Liver (tissue), 9 donors: Measurements from ENCODE around the gene FRMPD4. TPM values are rescaled to one million over a fixed set of nuclear protein-coding genes. Genes with fewer than 3 reads are reported as not detected.

Experiments used
- DNase-seq: peaks from one replicate; pipeline ENCODE4 v3.0.0-alpha.2; 2017; ENCODE audit warnings: low spot score
- H3K27ac ChIP-seq, 2 donors: one replicate each; pipeline ENCODE4 v1.7.0; 2013; ENCODE audit warnings: inconsistent platforms in 2 of 2, low read length in 2 of 2, control low read depth in 1 of 2, low read depth in 1 of 2, mild to moderate bottlenecking in 1 of 2
- H3K27me3 ChIP-seq, 4 donors: one replicate each; pipeline versions ENCODE4 v1.6.1 to v1.7.0; 2013; ENCODE audit warnings: low read length in 3 of 4, inconsistent platforms in 1 of 4, mild to moderate bottlenecking in 1 of 4, moderate library complexity in 1 of 4; ENCODE audit not compliant: control insufficient read depth in 4 of 4, insufficient read depth in 4 of 4
- H3K36me3 ChIP-seq, 4 donors: one replicate each; pipeline versions ENCODE4 v1.6.1 to v1.7.0; 2013; ENCODE audit warnings: low read length in 3 of 4, mild to moderate bottlenecking in 3 of 4, low read depth in 1 of 4, moderate library complexity in 1 of 4; ENCODE audit not compliant: control insufficient read depth in 4 of 4, insufficient read depth in 3 of 4
- H3K4me1 ChIP-seq, 4 donors: one replicate each; pipeline versions ENCODE4 v1.6.1 to v1.7.0; 2013; ENCODE audit warnings: low read length in 3 of 4, mild to moderate bottlenecking in 3 of 4, moderate library complexity in 1 of 4; ENCODE audit not compliant: control insufficient read depth in 4 of 4, insufficient read depth in 4 of 4
- H3K4me3 ChIP-seq, 3 donors: one replicate each; pipeline versions ENCODE4 v1.6.1 to v1.7.0; 2013; ENCODE audit warnings: low read length in 3 of 3, control low read depth in 1 of 3, low read depth in 1 of 3, mild to moderate bottlenecking in 1 of 3
- H3K9ac ChIP-seq, 2 donors: one replicate each; pipeline ENCODE4 v1.7.0; 2013; ENCODE audit warnings: low read length in 2 of 2, mild to moderate bottlenecking in 2 of 2, moderate library complexity in 2 of 2, control low read depth in 1 of 2, low read depth in 1 of 2
- H3K9me3 ChIP-seq, 4 donors: one replicate each; pipeline versions ENCODE4 v1.6.1 to v1.7.0; 2013; ENCODE audit warnings: low read length in 3 of 4; ENCODE audit not compliant: control insufficient read depth in 4 of 4
- ATF3 ChIP-seq: IDR thresholded peaks from 2 replicates; pipeline ENCODE4 v1.6.1; 2016; ENCODE audit warnings: antibody characterized with exemption
- CTCF ChIP-seq: fragments of 150-350 bp; IDR thresholded peaks from 2 replicates; pipeline ENCODE4 v1.5.1; 2017; ENCODE audit warnings: improper control_type of control experiment, low read depth, low read length; ENCODE audit not compliant: missing input control
- FOXA1 ChIP-seq: IDR thresholded peaks from 2 replicates; pipeline ENCODE4 v1.6.1; 2016; ENCODE audit warnings: antibody characterized with exemption
- FOXA2 ChIP-seq: IDR thresholded peaks from 2 replicates; pipeline ENCODE4 v1.6.1; 2016; ENCODE audit warnings: antibody characterized with exemption
- GABPA ChIP-seq, 2 donors: IDR thresholded peaks in 1 of 2; conservative IDR thresholded peaks in 1 of 2; 2 replicates each; pipeline ENCODE4 v1.6.1; 2016; ENCODE audit warnings: antibody characterized with exemption in 2 of 2, mild to moderate bottlenecking in 1 of 2, moderate library complexity in 1 of 2
- HNF4A ChIP-seq, 2 donors: conservative IDR thresholded peaks; 2 replicates each; pipeline ENCODE4 v1.6.1; 2016; ENCODE audit warnings: antibody characterized with exemption in 2 of 2, mild to moderate bottlenecking in 2 of 2
- HNF4G ChIP-seq: IDR thresholded peaks from 2 replicates; pipeline ENCODE4 v1.6.1; 2016; ENCODE audit warnings: antibody characterized with exemption
- JUND ChIP-seq, 2 donors: IDR thresholded peaks; 2 replicates each; pipeline ENCODE4 v1.6.1; 2016; ENCODE audit warnings: antibody characterized with exemption in 2 of 2
- MAX ChIP-seq: IDR thresholded peaks from 2 replicates; pipeline ENCODE4 v1.6.1; 2016; ENCODE audit warnings: antibody characterized with exemption
- RAD21 ChIP-seq, 2 donors: IDR thresholded peaks; 2 replicates each; pipeline ENCODE4 v1.6.1; 2016; ENCODE audit warnings: antibody characterized with exemption in 2 of 2, mild to moderate bottlenecking in 2 of 2
- TAF1 ChIP-seq: conservative IDR thresholded peaks from 2 replicates; pipeline ENCODE4 v1.6.1; 2016; ENCODE audit warnings: antibody characterized with exemption, mild to moderate bottlenecking
- YY1 ChIP-seq: IDR thresholded peaks from 2 replicates; pipeline ENCODE4 v1.6.1; 2016; ENCODE audit warnings: antibody characterized with exemption, mild to moderate bottlenecking
- ZBTB33 ChIP-seq: IDR thresholded peaks from 2 replicates; pipeline ENCODE4 v1.6.1; 2016; ENCODE audit warnings: antibody characterized with exemption
- WGBS: extraction: QIAGEN DNeasy Blood & Tissue Kit; methylation state at CpG from one replicate; pipeline ENCODE4 v1.1.7; 2013; 5-methylcytosine and 5-hydroxymethylcytosine counted together
- polyA plus RNA-seq, 2 donors: library from polyadenylated mRNA; stranded (reverse) in 1 of 2; unstranded in 1 of 2; fragments of 200-250 nt in 1 of 2; fragments of >200 nt in 1 of 2; fragmentation: Nextera tagmentation in 1 of 2; extraction: Ambion mirVana in 1 of 2; gene quantifications; one replicate each; pipeline versions ENCODE4 v1.2.1 to v1.2.3, GENCODE V29; 2013 to 2015
- total RNA-seq, 2 donors: library from RNA; depleted of rRNA; stranded (reverse); fragments of >200 nt; gene quantifications; one replicate each; pipeline ENCODE4 v1.2.3, GENCODE V29; 2014
- donor health status: healthy.
- donor health status: healthy.
- donor health status: healthy.
- donor health status: healthy.
- donor health status: healthy.

Gene FRMPD4
- total and polyA plus RNA-seq, 4 donors, result 0.01 to 0.08 (median 0.03) TPM; not detected in 1

GRCh38 chrX:12240491-12240890 is 102.2 kb downstream of the FRMPD4 start:
- no peak for DNase-seq
- no peak for TF ChIP-seq RAD21 (IDR thresholded peaks at IDR 0.05)
- TF ChIP-seq JUND (IDR thresholded peaks at IDR 0.05), result no peak
- TF ChIP-seq FOXA2, result no peak
- no peak for TF ChIP-seq HNF4A (conservative IDR thresholded peaks at IDR 0.05)
- no peak for TF ChIP-seq YY1
- no peak for TF ChIP-seq GABPA (IDR thresholded peaks at IDR 0.05 in 1 of 2, conservative IDR thresholded peaks at IDR 0.05 in 1 of 2)
- TF ChIP-seq ATF3, result no peak
- TF ChIP-seq HNF4G, result no peak
- no peak for TF ChIP-seq ZBTB33
- 69% methylated on average over 1 of the region's 1 CpG for WGBS

GRCh38 chrX:12241026-12241425 is 102.8 kb downstream of the FRMPD4 start:
- no peak for TF ChIP-seq JUND (IDR thresholded peaks at IDR 0.05)
- no peak for TF ChIP-seq HNF4A (conservative IDR thresholded peaks at IDR 0.05)
- no peak for TF ChIP-seq HNF4G
- no peak for TF ChIP-seq ATF3
- TF ChIP-seq MAX, result no peak
- TF ChIP-seq FOXA2, result no peak
- TF ChIP-seq CTCF, result no peak
- TF ChIP-seq ZBTB33, result no peak
- no peak for TF ChIP-seq FOXA1
- no peak for TF ChIP-seq TAF1
- no peak overlapping the region for H3K27ac ChIP-seq
- no peaks in the 10 kb centered on the region for H3K36me3 ChIP-seq
- H3K27me3 ChIP-seq, result no peaks in the 10 kb centered on the region
- no peaks in the 10 kb centered on the region for H3K4me1 ChIP-seq
- no peak overlapping the region for H3K9ac ChIP-seq
- H3K9me3 ChIP-seq, result no peaks in the 10 kb centered on the region
- no peak overlapping the region for H3K4me3 ChIP-seq
- 77% methylated on average over 2 of the region's 2 CpGs for WGBS
- no peak for DNase-seq

More at GRCh38 chrX:12240491-12240890, 102.2 kb downstream of the FRMPD4 start:
- Histone ChIP-seq H3K9ac (no peak overlapping the region), H3K9me3 (no peaks in the 10 kb centered on the region), H3K36me3 (no peaks in the 10 kb centered on the region), H3K27me3 (no peaks in the 10 kb centered on the region), H3K4me1 (no peaks in the 10 kb centered on the region), H3K4me3 (no peak overlapping the region), H3K27ac (no peak overlapping the region)
